ENCODE measurements around the gene COG5. TPM values are rescaled to one million over a fixed set of nuclear protein-coding genes. Genes with fewer than 3 reads are reported as not detected.

The COG5 gene
- total and polyA plus RNA-seq, 2 of the 8 experiments (the other 6 are each of a cell fraction or from before 2014, with no cell fraction given), result 10.5 to 28.1 TPM

GRCh38 chr7:107581387-107582013, 17.8 kb upstream of the COG5 start:
- no peak overlapping the region; a peak in 1 of 4 replicates for H3K4me2 ChIP-seq (ENCODE audit: insufficient read depth in 1 of 2, low read depth in 2 of 2, low read length in 2 of 2)
- H2BK20ac ChIP-seq (ENCODE audit: low read length), result no peak overlapping the region
- no peak overlapping the region for H4K8ac ChIP-seq (ENCODE audit: extremely low read depth, insufficient read depth, low read length)
- no peaks in the 10 kb centered on the region for H3K79me1 ChIP-seq (ENCODE audit: low read depth, low read length)
- peaks cover 0 to 10% (median 1%) of the 10 kb centered on the region in 4 experiments; a peak in 2 of 8 replicates for H3K36me3 ChIP-seq (ENCODE audit: control insufficient read depth in 2 of 4, insufficient read depth in 4 of 4, low read length in 3 of 4)
- H3K9me3 ChIP-seq (ENCODE audit: insufficient read depth in 2 of 2, low read depth in 1 of 2, low read length in 1 of 2), result no peaks in the 10 kb centered on the region
- WGBS, 2 experiments (ENCODE audit: extremely low coverage in 1 of 2, insufficient coverage in 1 of 2, insufficient read length in 1 of 2, insufficient replicate concordance in 2 of 2, low coverage in 1 of 2, low lambda C conversion rate in 2 of 2, missing lambda C conversion rate in 1 of 2), result 96% methylated on average over 5 of the region's 5 CpGs; no CpG with 5 or more reads in 1 of the 2 experiments
- no peak overlapping the region for H2AFZ ChIP-seq (ENCODE audit: low read length)
- no peak for FAIRE-seq
- H4K20me1 ChIP-seq (replicated peaks in 1 of 2; ENCODE audit: control insufficient read depth in 1 of 2, insufficient read depth in 2 of 2, low read length in 2 of 2), result no peaks in the 10 kb centered on the region
- no peaks in the 10 kb centered on the region for H3K79me2 ChIP-seq (ENCODE audit: control insufficient read depth in 1 of 2, insufficient read depth in 2 of 2, low read length in 2 of 2)
- H3K27me3 ChIP-seq (replicated peaks in 1 of 4; ENCODE audit: control insufficient read depth in 3 of 4, extremely low read depth in 1 of 4, insufficient read depth in 3 of 4, low read length in 3 of 4), result no peaks in the 10 kb centered on the region
- H3K9ac ChIP-seq (replicated peaks in 1 of 4; ENCODE audit: extremely low read depth in 1 of 4, low read depth in 3 of 4, low read length in 3 of 4), result no peak overlapping the region
- no peak overlapping the region for H3K56ac ChIP-seq (replicated peaks; ENCODE audit: insufficient read length, low read depth, low read length)
- H3K18ac ChIP-seq (ENCODE audit: extremely low read depth, low read length), result no peak overlapping the region
- no peak overlapping the region for H4K91ac ChIP-seq (replicated peaks; ENCODE audit: insufficient read length, low read length)
- H3K14ac ChIP-seq (ENCODE audit: insufficient read length), result no peak overlapping the region
- H3K23ac ChIP-seq (ENCODE audit: insufficient read length), result no peak overlapping the region
- no peak overlapping the region for H3K27ac ChIP-seq (ENCODE audit: low read depth, low read length)
- H3K23me2 ChIP-seq (ENCODE audit: low read depth, low read length), result peaks cover 4% of the 10 kb centered on the region
- H2BK12ac ChIP-seq (ENCODE audit: low read depth, low read length), result no peak overlapping the region
- ChIA-PET CTCF (ENCODE audit: partially characterized antibody) (interaction anchor here (0.6 kb wide), 1 partner anchor 52 kb away, joined by 4 read pairs; no protein-coding TSS in a partner anchor), POLR2A (ENCODE audit: partially characterized antibody) (no interaction called here)
- no peak overlapping the region for H2BK120ac ChIP-seq (replicated peaks; ENCODE audit: low read depth, low read length)
- no peak overlapping the region for H2AK5ac ChIP-seq (ENCODE audit: low read depth, low read length)
- no peak for DNase-seq (ENCODE audit: low read depth in 1 of 2, low spot score in 2 of 2)
- H3K4me1 ChIP-seq (replicated peaks in 1 of 4; ENCODE audit: control insufficient read depth in 3 of 4, insufficient read depth in 4 of 4, low read length in 3 of 4), result no peaks in the 10 kb centered on the region
- no peak overlapping the region for H4K5ac ChIP-seq (ENCODE audit: insufficient read length, low read depth, low read length)
- H2BK5ac ChIP-seq (ENCODE audit: low read depth, low read length), result no peak overlapping the region
- H2BK15ac ChIP-seq (ENCODE audit: low read length), result no peak overlapping the region
- H3K4me3 ChIP-seq (ENCODE audit: extremely low read depth in 1 of 4, insufficient read depth in 2 of 4, low read depth in 3 of 4, low read length in 4 of 4), result no peak overlapping the region; a peak in 1 of 8 replicates
- H3K4ac ChIP-seq (replicated peaks; ENCODE audit: insufficient read length, low read depth, low read length), result no peak overlapping the region
- no peak for TF ChIP-seq KDM5A (IDR thresholded peaks at IDR 0.05; ENCODE audit: low read length)
- TF ChIP-seq CBX5 (IDR thresholded peaks at IDR 0.05; ENCODE audit: low read depth, low read length), result no peak
- TF ChIP-seq NANOG (IDR thresholded peaks at IDR 0.05; ENCODE audit: insufficient read depth, low read depth, low read length, poor library complexity, severe bottlenecking), result no peak
- TF ChIP-seq RNF2 (IDR thresholded peaks at IDR 0.05; ENCODE audit: borderline replicate concordance, low read depth, low read length, missing control alignments, poor library complexity, severe bottlenecking), result no peak
- TF ChIP-seq SUZ12 (IDR thresholded peaks at IDR 0.05; ENCODE audit: low read length), result no peak
- TF ChIP-seq KDM1A (IDR thresholded peaks at IDR 0.05; ENCODE audit: borderline replicate concordance, low read length), result no peak
- no peak for TF ChIP-seq TBP (IDR thresholded peaks at IDR 0.05; ENCODE audit: low read depth, low read length)
- no peak for TF ChIP-seq RAD21 (IDR thresholded peaks at IDR 0.05 in 1 of 2, conservative IDR thresholded peaks at IDR 0.05 in 1 of 2; ENCODE audit: low read depth in 2 of 2, low read length in 2 of 2)
- no peak for TF ChIP-seq RBBP5 (IDR thresholded peaks at IDR 0.05; ENCODE audit: borderline replicate concordance, low read depth, low read length)
- TF ChIP-seq POLR2AphosphoS5 (IDR thresholded peaks at IDR 0.05; ENCODE audit: low read depth, low read length), result no peak
- no peak for TF ChIP-seq TEAD4 (IDR thresholded peaks at IDR 0.05; ENCODE audit: low read depth, low read length)
- no peak for TF ChIP-seq JUN (IDR thresholded peaks at IDR 0.05; ENCODE audit: low read depth, low read length)
- no peak for TF ChIP-seq SIX5 (IDR thresholded peaks at IDR 0.05; ENCODE audit: low read depth, low read length)
